Measurements from ENCODE around the gene SURF6.
"Not testable (repeated sequence)": the region's sequence is repeated elsewhere in the genome, so short reads cannot be mapped to it uniquely, and the experiment has no call there.

The SURF6 gene

GRCh38 chr9:133378408-133378962 lies 42.5 kb upstream of the SURF6 start:
- no peak overlapping the region for H2BK5ac ChIP-seq (ENCODE audit: low read length)
- no peak overlapping the region for H2BK12ac ChIP-seq (ENCODE audit: low read length)
- no peak overlapping the region for H3K23ac ChIP-seq (ENCODE audit: low read depth, low read length, poor library complexity)
- H3K79me1 ChIP-seq (ENCODE audit: low read depth, low read length) = peaks cover 2% of the 10 kb centered on the region
- H3K4me2 ChIP-seq (ENCODE audit: insufficient read depth, low read length, poor library complexity, severe bottlenecking) = no peak overlapping the region
- H4K91ac ChIP-seq (ENCODE audit: low read depth, low read length, poor library complexity) = no peak overlapping the region
- peaks cover 2 to 7% of the 10 kb centered on the region in 2 donors for H3K36me3 ChIP-seq (replicated peaks in 1 of 2; ENCODE audit: control insufficient read depth in 2 of 2, insufficient read depth in 2 of 2, low read length in 2 of 2)
- peaks cover 0 to 3% (median 0%) of the 10 kb centered on the region in 3 experiments for H3K27me3 ChIP-seq (ENCODE audit: control insufficient read depth in 3 of 3, insufficient read depth in 3 of 3, low read depth in 1 of 3, low read length in 3 of 3)
- no peak overlapping the region for H3K4me3 ChIP-seq (ENCODE audit: low read length in 2 of 2)
- peaks cover 2 to 7% of the 10 kb centered on the region in 2 donors for H3K4me1 ChIP-seq (ENCODE audit: control insufficient read depth in 2 of 2, insufficient read depth in 1 of 2, low read depth in 1 of 2, low read length in 2 of 2)
- no peak overlapping the region for H3K27ac ChIP-seq (replicated peaks; ENCODE audit: low read length)
- no peak overlapping the region for H3K14ac ChIP-seq (ENCODE audit: low read length)
- WGBS, 2 donors (ENCODE audit: extremely low coverage in 2 of 2, insufficient read length in 2 of 2, insufficient replicate concordance in 1 of 2) = no CpG with 5 or more reads among the region's 1 CpG
- no peak overlapping the region for H2BK120ac ChIP-seq (ENCODE audit: low read depth, low read length)
- H3K18ac ChIP-seq (ENCODE audit: low read length) = no peak overlapping the region
- no peak overlapping the region for H4K8ac ChIP-seq (ENCODE audit: low read depth, low read length)
- H2BK15ac ChIP-seq (ENCODE audit: low read length) = no peak overlapping the region
- H2AK5ac ChIP-seq (ENCODE audit: low read depth, low read length) = no peak overlapping the region
- H3K4ac ChIP-seq (ENCODE audit: low read length) = no peak overlapping the region
- H3K9me3 ChIP-seq (replicated peaks in 1 of 2; ENCODE audit: control insufficient read depth in 2 of 2, insufficient read depth in 1 of 2, low read depth in 1 of 2, low read length in 2 of 2) = peaks cover 5 to 10% of the 10 kb centered on the region in 2 donors
- DNase-seq (ENCODE audit: low spot score) = no peak
- H2AFZ ChIP-seq (ENCODE audit: low read length) = no peak overlapping the region
- no peak overlapping the region for H3K9ac ChIP-seq (ENCODE audit: low read depth, low read length, poor library complexity)

GRCh38 chr9:133377721-133378216 lies 41.8 kb upstream of the SURF6 start:
- H2AFZ ChIP-seq (ENCODE audit: low read length) = peak overlapping the region; percentile 7
- DNase-seq (ENCODE audit: low spot score) = no peak

DNA sequence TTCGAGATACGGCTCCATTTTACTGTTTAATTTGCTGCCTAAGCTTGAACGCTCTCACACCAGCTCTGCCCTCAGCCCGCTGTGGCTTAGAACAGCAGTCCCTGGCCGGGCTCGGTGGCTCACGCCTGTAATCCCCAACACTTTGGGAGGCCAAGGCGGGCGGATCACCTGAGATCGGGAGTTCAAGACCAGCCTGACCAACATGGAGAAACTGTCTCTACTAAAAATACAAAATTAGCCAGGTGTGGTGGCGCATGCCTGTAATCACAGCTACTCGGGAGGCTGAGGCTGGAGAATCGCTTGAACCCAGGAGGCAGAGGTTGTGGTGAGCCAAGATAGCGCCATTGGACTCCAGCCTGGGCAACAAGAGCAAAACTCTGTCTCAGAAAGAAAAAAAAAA lies 41.3 kb upstream of the SURF6 start:
- H2AFZ ChIP-seq (ENCODE audit: low read length); H3K23ac ChIP-seq (ENCODE audit: low read depth, low read length, poor library complexity); H3K27ac ChIP-seq (replicated peaks; ENCODE audit: low read length); H3K4me3 ChIP-seq (ENCODE audit: low read length in 2 of 2); H3K14ac ChIP-seq (ENCODE audit: low read length); H3K4me1 ChIP-seq (ENCODE audit: control insufficient read depth in 2 of 2, insufficient read depth in 1 of 2, low read depth in 1 of 2, low read length in 2 of 2); H3K79me1 ChIP-seq (ENCODE audit: low read depth, low read length); H3K4ac ChIP-seq (ENCODE audit: low read length); H2BK5ac ChIP-seq (ENCODE audit: low read length); H3K4me2 ChIP-seq (ENCODE audit: insufficient read depth, low read length, poor library complexity, severe bottlenecking); H2BK120ac ChIP-seq (ENCODE audit: low read depth, low read length); H2BK15ac ChIP-seq (ENCODE audit: low read length); H2AK5ac ChIP-seq (ENCODE audit: low read depth, low read length); H2BK12ac ChIP-seq (ENCODE audit: low read length); H4K91ac ChIP-seq (ENCODE audit: low read depth, low read length, poor library complexity); H3K9ac ChIP-seq (ENCODE audit: low read depth, low read length, poor library complexity); H3K27me3 ChIP-seq (ENCODE audit: control insufficient read depth in 3 of 3, insufficient read depth in 3 of 3, low read depth in 1 of 3, low read length in 3 of 3); DNase-seq (ENCODE audit: low spot score); H4K8ac ChIP-seq (ENCODE audit: low read depth, low read length); H3K9me3 ChIP-seq (replicated peaks in 1 of 2; ENCODE audit: control insufficient read depth in 2 of 2, insufficient read depth in 1 of 2, low read depth in 1 of 2, low read length in 2 of 2); H3K18ac ChIP-seq (ENCODE audit: low read length): not testable (repeated sequence)
- no CpG with 5 or more reads among the region's 14 CpGs for WGBS, 2 donors (ENCODE audit: extremely low coverage in 2 of 2, insufficient read length in 2 of 2, insufficient replicate concordance in 1 of 2)
- peaks cover 5 to 19% of the 10 kb centered on the region in 2 donors for H3K36me3 ChIP-seq (replicated peaks in 1 of 2; ENCODE audit: control insufficient read depth in 2 of 2, insufficient read depth in 2 of 2, low read length in 2 of 2)

More at GRCh38 chr9:133377721-133378216, 41.8 kb upstream of the SURF6 start:
- H3K4me1 ChIP-seq (ENCODE audit: control insufficient read depth in 2 of 2, insufficient read depth in 1 of 2, low read depth in 1 of 2, low read length in 2 of 2) = peaks cover 2 to 7% of the 10 kb centered on the region in 2 donors
- no peak overlapping the region for H3K14ac ChIP-seq (ENCODE audit: low read length)
- peaks cover 5 to 14% of the 10 kb centered on the region in 2 donors for H3K36me3 ChIP-seq (replicated peaks in 1 of 2; ENCODE audit: control insufficient read depth in 2 of 2, insufficient read depth in 2 of 2, low read length in 2 of 2)
- no CpG with 5 or more reads among the region's 6 CpGs for WGBS, 2 donors (ENCODE audit: extremely low coverage in 2 of 2, insufficient read length in 2 of 2, insufficient replicate concordance in 1 of 2)
- H3K9ac ChIP-seq (ENCODE audit: low read depth, low read length, poor library complexity) = no peak overlapping the region
- no peak overlapping the region for H4K91ac ChIP-seq (ENCODE audit: low read depth, low read length, poor library complexity)
- H3K4ac ChIP-seq (ENCODE audit: low read length) = no peak overlapping the region
- no peak overlapping the region for H2BK120ac ChIP-seq (ENCODE audit: low read depth, low read length)
- no peak overlapping the region for H3K23ac ChIP-seq (ENCODE audit: low read depth, low read length, poor library complexity)
- no peak overlapping the region for H2BK15ac ChIP-seq (ENCODE audit: low read length)
- H2BK12ac ChIP-seq (ENCODE audit: low read length) = no peak overlapping the region
- H2AK5ac ChIP-seq (ENCODE audit: low read depth, low read length) = no peak overlapping the region
- H3K4me2 ChIP-seq (ENCODE audit: insufficient read depth, low read length, poor library complexity, severe bottlenecking) = no peak overlapping the region
- peaks cover 2% of the 10 kb centered on the region for H3K79me1 ChIP-seq (ENCODE audit: low read depth, low read length)
- H3K4me3 ChIP-seq (ENCODE audit: low read length in 2 of 2) = no peak overlapping the region
- H3K27ac ChIP-seq (replicated peaks; ENCODE audit: low read length) = no peak overlapping the region
- H2BK5ac ChIP-seq (ENCODE audit: low read length) = no peak overlapping the region
- no peak overlapping the region for H4K8ac ChIP-seq (ENCODE audit: low read depth, low read length)
- H3K27me3 ChIP-seq (ENCODE audit: control insufficient read depth in 3 of 3, insufficient read depth in 3 of 3, low read depth in 1 of 3, low read length in 3 of 3) = peaks cover 0 to 4% (median 0%) of the 10 kb centered on the region in 3 experiments
- peaks cover 3 to 10% of the 10 kb centered on the region in 2 donors for H3K9me3 ChIP-seq (replicated peaks in 1 of 2; ENCODE audit: control insufficient read depth in 2 of 2, insufficient read depth in 1 of 2, low read depth in 1 of 2, low read length in 2 of 2)
- H3K18ac ChIP-seq (ENCODE audit: low read length) = no peak overlapping the region

DNA sequence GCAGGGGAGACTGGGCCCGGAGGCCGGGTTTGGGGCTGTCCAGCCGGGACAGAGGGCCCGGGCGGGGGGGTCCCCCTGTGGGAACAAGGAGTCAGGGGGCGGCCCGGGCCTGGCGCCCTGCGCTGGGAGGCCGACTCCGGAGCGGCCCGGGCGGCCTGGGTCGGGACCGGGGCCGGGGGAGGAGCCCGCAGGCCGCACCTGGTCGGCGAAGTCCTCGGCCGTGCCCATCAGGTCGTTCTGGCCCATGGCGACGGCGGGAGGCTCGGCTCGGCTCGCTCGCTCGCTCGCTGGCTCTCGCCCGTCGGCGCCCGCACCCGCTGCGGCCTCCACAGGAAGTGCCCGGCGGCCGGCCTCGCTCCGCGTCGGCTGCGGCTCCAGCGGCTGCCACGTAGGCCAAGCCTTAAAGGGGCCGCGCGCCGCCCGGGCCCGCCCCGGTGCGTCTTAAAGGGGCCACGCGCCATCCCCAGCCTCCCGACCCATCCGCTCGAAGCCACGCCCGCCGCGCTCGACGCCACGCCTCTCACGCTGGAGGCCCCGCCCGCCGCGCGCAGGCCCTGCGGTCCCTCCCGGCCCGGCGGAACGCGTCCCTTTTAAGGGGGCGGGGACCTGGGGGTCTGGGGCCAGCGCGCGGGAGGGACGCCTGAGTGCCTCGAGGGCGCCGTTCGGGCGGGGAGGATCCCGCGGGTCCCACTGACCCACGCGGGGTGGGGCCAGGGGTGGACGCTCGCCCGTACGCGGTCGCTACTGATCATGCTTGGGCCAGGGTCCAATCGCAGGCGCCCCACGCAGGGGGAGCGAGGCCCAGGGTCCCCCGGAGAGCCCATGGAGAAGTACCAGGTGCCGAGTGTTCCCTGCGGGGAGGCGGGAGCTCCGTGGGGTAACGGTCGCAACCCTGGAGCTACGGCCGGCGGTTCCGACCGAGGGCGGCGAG lies 40.0 kb upstream of the SURF6 start, which contains the start of the genes STKLD1 and SURF4:
STKLD1 (plus strand) TSS at position 643 of the 931 bp plus-strand sequence; CDS start at position 751, 108 bp downstream.
SURF4 (minus strand) TSS at position 337 of the 931 bp plus-strand sequence; CDS start at position 246, 91 bp downstream.
- Histone ChIP-seq H3K4me3 (ENCODE audit: low read length in 2 of 2) (peak within 1 kb of the TSS; percentile 90 to 99), H3K18ac (ENCODE audit: low read length) (peak within 1 kb of the TSS; percentile 95), H4K91ac (ENCODE audit: low read depth, low read length, poor library complexity) (no peak within 1 kb of the TSS), H3K4me2 (ENCODE audit: insufficient read depth, low read length, poor library complexity, severe bottlenecking) (peak within 1 kb of the TSS; percentile 67), H3K9me3 (replicated peaks in 1 of 2; ENCODE audit: control insufficient read depth in 2 of 2, insufficient read depth in 1 of 2, low read depth in 1 of 2, low read length in 2 of 2) (peaks cover 0 to 10% of the 10 kb centered on the region in 2 donors), H3K4me1 (ENCODE audit: control insufficient read depth in 2 of 2, insufficient read depth in 1 of 2, low read depth in 1 of 2, low read length in 2 of 2) (peaks cover 2 to 7% of the 10 kb centered on the region in 2 donors), H3K23ac (ENCODE audit: low read depth, low read length, poor library complexity) (peak within 1 kb of the TSS; percentile 87), H2BK120ac (ENCODE audit: low read depth, low read length) (no peak within 1 kb of the TSS), H3K27me3 (ENCODE audit: control insufficient read depth in 3 of 3, insufficient read depth in 3 of 3, low read depth in 1 of 3, low read length in 3 of 3) (peaks cover 0 to 1% (median 0%) of the 10 kb centered on the region in 3 experiments), H3K14ac (ENCODE audit: low read length) (peak within 1 kb of the TSS; percentile 92), H3K27ac (replicated peaks; ENCODE audit: low read length) (peak within 1 kb of the TSS; percentile 69), H3K36me3 (replicated peaks in 1 of 2; ENCODE audit: control insufficient read depth in 2 of 2, insufficient read depth in 2 of 2, low read length in 2 of 2) (peaks cover 5 to 31% of the 10 kb centered on the region in 2 donors), H3K9ac (ENCODE audit: low read depth, low read length, poor library complexity) (peak within 1 kb of the TSS; percentile 97), H4K8ac (ENCODE audit: low read depth, low read length) (peak within 1 kb of the TSS; percentile 25), H2BK5ac (ENCODE audit: low read length) (peak within 1 kb of the TSS; percentile 2), H2AFZ (ENCODE audit: low read length) (peak within 1 kb of the TSS; percentile 97), H3K4ac (ENCODE audit: low read length) (no peak within 1 kb of the TSS), H2BK15ac (ENCODE audit: low read length) (no peak within 1 kb of the TSS), H2AK5ac (ENCODE audit: low read depth, low read length) (peak within 1 kb of the TSS; percentile 95), H3K79me1 (ENCODE audit: low read depth, low read length) (peaks cover 12% of the 10 kb centered on the region), H2BK12ac (ENCODE audit: low read length) (no peak within 1 kb of the TSS)
- DNase-seq (ENCODE audit: low spot score) = peak; percentile 96
- no CpG with 5 or more reads among the region's 120 CpGs for WGBS, 2 donors (ENCODE audit: extremely low coverage in 2 of 2, insufficient read length in 2 of 2, insufficient replicate concordance in 1 of 2)

All from neuronal stem cell (in vitro differentiated cells).